Mucosa of descending colon (tissue), 3 donors: Measurements from ENCODE around the gene SNTN. TPM values are rescaled to one million over a fixed set of nuclear protein-coding genes. Genes with fewer than 3 reads are reported as not detected.

Source experiments
- ATAC-seq: fragments of 200-7000 bp; cut with Tn5 transposase; one replicate; pipeline ENCODE4 v1.9.1; 2020; ENCODE audit warnings: mild to moderate bottlenecking, moderate library complexity
- DNase-seq, 3 donors: peaks; one replicate each; pipeline ENCODE4 v3.0.0-alpha.2; 2020
- H3K36me3 ChIP-seq: fragments of 200-600 bp; one replicate; pipeline ENCODE4 v1.8.0; 2021; ENCODE audit warnings: low read depth, mild to moderate bottlenecking
- H3K4me1 ChIP-seq: fragments of 200-600 bp; one replicate; pipeline ENCODE4 v1.8.0; 2021; ENCODE audit warnings: low read depth, mild to moderate bottlenecking
- H3K4me3 ChIP-seq: fragments of 200-600 bp; one replicate; pipeline ENCODE4 v1.8.0; 2021; ENCODE audit warnings: mild to moderate bottlenecking
- H3K9me3 ChIP-seq: fragments of 200-600 bp; one replicate; pipeline ENCODE4 v1.8.0; 2021; ENCODE audit warnings: mild to moderate bottlenecking
- intact Hi-C, 2 donors: fragments of 100-400 bp; cut with DNase I in 1 of 2; cut with micrococcal nuclease in 1 of 2; formaldehyde crosslinking; loops; one replicate each; pipeline versions ENCODE4 v1.11.0 to v1.11.1; 2022; cut with DNase I, micrococcal nuclease
- total RNA-seq, 3 donors: library from RNA; stranded (reverse); fragmentation: NEBNext Ultra II Directional in 2 of 3; extraction: Animal tissue kit (Norgen Biotek cat#: 25700) in 2 of 3; gene quantifications; one replicate each; pipeline versions ENCODE4 v1.2.1 to v1.2.4, GENCODE V29; 2021 to 2023
- TF ChIP-seq, protein P1 (sequence below): fragments of 200-600 bp; IDR thresholded peaks from one replicate; pipeline ENCODE4 v1.8.0; 2022; ENCODE audit warnings: antibody characterized with exemption, mild to moderate bottlenecking
- donor health status: DM: no; HTN: no; CAD: no; lungs with moderate emphysema.
- donor health status: DM: no; HTN: no; CAD: no.
- donor health status: DM: no; HTN: yes; CAD: no.

SNTN gene
- total RNA-seq, 3 donors from 2014 or later: 0.36 TPM; not detected in 2

GRCh38 chr3:63617391-63617790 is 35.1 kb upstream of the SNTN start:
- no peak for ATAC-seq
- intact Hi-C loops: no loop called here
- TF ChIP-seq, protein P1, sequence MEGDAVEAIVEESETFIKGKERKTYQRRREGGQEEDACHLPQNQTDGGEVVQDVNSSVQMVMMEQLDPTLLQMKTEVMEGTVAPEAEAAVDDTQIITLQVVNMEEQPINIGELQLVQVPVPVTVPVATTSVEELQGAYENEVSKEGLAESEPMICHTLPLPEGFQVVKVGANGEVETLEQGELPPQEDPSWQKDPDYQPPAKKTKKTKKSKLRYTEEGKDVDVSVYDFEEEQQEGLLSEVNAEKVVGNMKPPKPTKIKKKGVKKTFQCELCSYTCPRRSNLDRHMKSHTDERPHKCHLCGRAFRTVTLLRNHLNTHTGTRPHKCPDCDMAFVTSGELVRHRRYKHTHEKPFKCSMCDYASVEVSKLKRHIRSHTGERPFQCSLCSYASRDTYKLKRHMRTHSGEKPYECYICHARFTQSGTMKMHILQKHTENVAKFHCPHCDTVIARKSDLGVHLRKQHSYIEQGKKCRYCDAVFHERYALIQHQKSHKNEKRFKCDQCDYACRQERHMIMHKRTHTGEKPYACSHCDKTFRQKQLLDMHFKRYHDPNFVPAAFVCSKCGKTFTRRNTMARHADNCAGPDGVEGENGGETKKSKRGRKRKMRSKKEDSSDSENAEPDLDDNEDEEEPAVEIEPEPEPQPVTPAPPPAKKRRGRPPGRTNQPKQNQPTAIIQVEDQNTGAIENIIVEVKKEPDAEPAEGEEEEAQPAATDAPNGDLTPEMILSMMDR: no peak

DNA sequence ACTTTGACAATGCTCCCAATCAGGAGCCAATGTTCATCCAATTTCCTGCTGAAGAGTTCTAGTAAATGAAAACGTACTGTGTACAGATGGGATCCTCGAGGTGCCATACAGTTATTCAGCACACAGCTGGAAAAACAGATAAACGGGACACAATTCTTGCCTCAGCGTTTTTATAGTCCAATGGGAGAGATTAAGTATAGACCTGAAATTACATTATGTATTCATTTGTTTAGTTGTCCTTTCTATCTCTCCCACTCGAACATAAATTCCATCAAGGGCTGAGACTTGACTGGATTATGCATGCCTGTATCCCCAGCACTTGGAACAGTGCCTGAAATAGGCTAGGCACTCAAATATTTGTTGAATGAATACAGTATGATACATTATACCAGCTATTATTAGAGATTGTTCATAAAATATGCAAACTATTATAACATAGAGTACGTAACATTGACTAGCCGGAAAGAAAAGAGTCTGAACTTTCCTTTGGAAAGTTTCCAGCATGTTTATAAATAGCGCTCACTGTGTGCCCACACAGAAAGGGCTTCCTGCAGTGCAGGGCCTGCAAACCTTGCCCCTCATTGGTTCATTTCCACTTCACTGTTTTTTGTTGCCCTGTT is 27.4 kb upstream of the SNTN start:
- no peaks in the 10 kb centered on the region for H3K9me3 ChIP-seq
- TF ChIP-seq, protein P1: no peak
- no peaks in the 10 kb centered on the region for H3K36me3 ChIP-seq
- H3K4me1 ChIP-seq: no peaks in the 10 kb centered on the region
- DNase-seq (no peak), ATAC-seq (no peak)
- intact Hi-C loops: no loop called here
- no peak overlapping the region for H3K4me3 ChIP-seq

More at GRCh38 chr3:63617391-63617790, 35.1 kb upstream of the SNTN start:
- no peak for DNase-seq
- Histone ChIP-seq H3K9me3 (no peaks in the 10 kb centered on the region), H3K36me3 (no peaks in the 10 kb centered on the region), H3K4me3 (no peak overlapping the region), H3K4me1 (no peaks in the 10 kb centered on the region)

- Histone ChIP-seq H3K9me3 (no peaks in the 10 kb centered on the region), H3K4me1 (no peaks in the 10 kb centered on the region), H3K36me3 (no peaks in the 10 kb centered on the region), H3K4me3 (no peak overlapping the region)
- no peak for DNase-seq
- no peak for ATAC-seq
- intact Hi-C loops: no loop called here
- TF ChIP-seq, protein P1: no peak
These were observed 20.8 kb upstream of the SNTN start for GRCh38 chr3:63631670-63632069.

DNA sequence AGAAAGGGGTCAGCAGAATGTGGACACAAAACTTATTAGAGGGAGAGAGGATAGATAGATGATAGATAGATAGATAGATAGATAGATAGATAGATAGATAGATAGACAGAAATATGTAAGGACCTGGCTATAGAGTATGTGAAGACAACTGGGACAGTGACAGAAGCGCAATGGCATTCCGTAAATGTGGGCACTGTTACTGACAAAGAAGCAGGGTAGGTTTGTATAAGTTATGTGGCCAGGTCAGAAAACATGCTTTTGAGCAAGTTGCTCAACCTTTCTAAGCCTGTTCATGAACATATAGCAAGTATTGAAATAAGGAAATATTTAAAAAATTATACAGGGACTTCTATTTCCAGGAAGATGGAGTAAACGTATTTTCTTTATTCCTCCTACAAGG is 17.3 kb upstream of the SNTN start:
- Histone ChIP-seq H3K36me3 (no peaks in the 10 kb centered on the region), H3K4me3 (no peak overlapping the region), H3K4me1 (no peaks in the 10 kb centered on the region), H3K9me3 (no peaks in the 10 kb centered on the region)
- TF ChIP-seq, protein P1: no peak
- no peak for DNase-seq
- intact Hi-C loops: no loop called here
- ATAC-seq: no peak

DNA sequence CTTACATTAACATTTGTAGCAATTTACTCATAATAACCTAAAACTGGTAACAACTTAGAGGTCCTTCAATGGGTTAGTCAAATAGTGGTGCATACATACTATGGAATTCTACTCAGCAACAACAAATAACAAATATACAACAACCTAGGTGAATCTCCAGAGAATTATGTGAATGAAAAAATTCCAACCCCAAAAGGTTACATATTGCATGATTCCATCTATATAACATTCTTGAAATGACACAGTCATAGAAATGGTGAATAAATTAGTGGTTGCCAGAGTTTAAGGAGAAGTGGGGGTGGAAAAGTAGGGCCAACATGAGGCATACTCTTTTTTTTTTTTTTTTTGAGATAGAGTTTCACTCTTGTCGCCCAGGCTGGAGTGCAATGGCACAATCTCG is 12.7 kb upstream of the SNTN start:
- Histone ChIP-seq H3K4me1 (no peaks in the 10 kb centered on the region), H3K9me3 (no peaks in the 10 kb centered on the region), H3K36me3 (no peaks in the 10 kb centered on the region), H3K4me3 (no peak overlapping the region)
- intact Hi-C loops: no loop called here
- DNase-seq: no peak
- TF ChIP-seq, protein P1: no peak
- ATAC-seq: no peak

- Histone ChIP-seq H3K4me3 (no peak overlapping the region), H3K36me3 (no peaks in the 10 kb centered on the region), H3K4me1 (no peaks in the 10 kb centered on the region), H3K9me3 (no peaks in the 10 kb centered on the region)
- TF ChIP-seq, protein P1: no peak
- ATAC-seq (no peak), DNase-seq (no peak)
- intact Hi-C loops: no loop called here
These were observed 10.0 kb upstream of the SNTN start for GRCh38 chr3:63642488-63642887.
